Transverse colon (tissue), 3 donors: Measurements from ENCODE around the gene ZNF236.

Experiments
- EP300 ChIP-seq: sonication (generic); formaldehyde crosslinking; IDR thresholded peaks from one replicate; pipeline ENCODE4 v1.6.1; 2017; ENCODE audit warnings: antibody characterized with exemption, low read depth
- POLR2A ChIP-seq: fragments of 450-650 bp; IDR thresholded peaks from one replicate; pipeline ENCODE4 v1.6.1; 2016; ENCODE audit warnings: antibody characterized with exemption, mild to moderate bottlenecking, moderate library complexity
- TF ChIP-seq, protein P1 (sequence below), 5 experiments: fragments of 200-600 bp in 3 of 5; fragments of 450-650 bp in 2 of 5; sonication (generic) in 3 of 5; IDR thresholded peaks; 1 replicate in 2 of 5; 2 replicates in 3 of 5; pipeline ENCODE4 v1.5.1; 2016 to 2017; ENCODE audit warnings: antibody characterized with exemption in 5 of 5, inconsistent platforms in 3 of 5, mild to moderate bottlenecking in 2 of 5, moderate library complexity in 1 of 5

DNA sequence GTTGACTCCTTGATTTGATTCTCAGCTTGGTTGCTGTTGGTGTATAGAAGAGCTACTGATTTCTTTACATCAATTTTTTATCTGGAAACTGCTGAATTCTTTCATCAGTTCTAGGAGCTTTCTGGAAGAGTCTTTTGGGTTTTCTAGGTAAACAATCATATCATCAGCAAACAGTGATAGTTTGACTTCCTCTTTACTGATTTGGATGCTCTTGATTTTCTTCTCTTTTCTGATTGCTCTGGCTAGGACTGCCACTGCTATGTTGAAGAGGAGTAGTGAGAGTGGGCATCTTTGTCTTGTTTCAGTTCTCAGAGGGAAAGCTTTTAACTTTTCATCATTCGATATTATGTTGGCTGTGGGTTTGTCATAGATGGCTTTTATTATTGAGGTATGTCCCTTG lies 140.5 kb downstream of the ZNF236 start:
- TF ChIP-seq, protein P1, sequence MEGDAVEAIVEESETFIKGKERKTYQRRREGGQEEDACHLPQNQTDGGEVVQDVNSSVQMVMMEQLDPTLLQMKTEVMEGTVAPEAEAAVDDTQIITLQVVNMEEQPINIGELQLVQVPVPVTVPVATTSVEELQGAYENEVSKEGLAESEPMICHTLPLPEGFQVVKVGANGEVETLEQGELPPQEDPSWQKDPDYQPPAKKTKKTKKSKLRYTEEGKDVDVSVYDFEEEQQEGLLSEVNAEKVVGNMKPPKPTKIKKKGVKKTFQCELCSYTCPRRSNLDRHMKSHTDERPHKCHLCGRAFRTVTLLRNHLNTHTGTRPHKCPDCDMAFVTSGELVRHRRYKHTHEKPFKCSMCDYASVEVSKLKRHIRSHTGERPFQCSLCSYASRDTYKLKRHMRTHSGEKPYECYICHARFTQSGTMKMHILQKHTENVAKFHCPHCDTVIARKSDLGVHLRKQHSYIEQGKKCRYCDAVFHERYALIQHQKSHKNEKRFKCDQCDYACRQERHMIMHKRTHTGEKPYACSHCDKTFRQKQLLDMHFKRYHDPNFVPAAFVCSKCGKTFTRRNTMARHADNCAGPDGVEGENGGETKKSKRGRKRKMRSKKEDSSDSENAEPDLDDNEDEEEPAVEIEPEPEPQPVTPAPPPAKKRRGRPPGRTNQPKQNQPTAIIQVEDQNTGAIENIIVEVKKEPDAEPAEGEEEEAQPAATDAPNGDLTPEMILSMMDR (IDR thresholded peaks at IDR 0.05): no peak
- TF ChIP-seq POLR2A (no peak), EP300 (no peak)
